EL (cell line): ENCODE results near the gene SCYGR7.
A peak's percentile ranks its signal among the peaks of the same experiment; 100 is the strongest.

Experiments
- DNase-seq: peaks from one replicate; pipeline ENCODE4 v3.0.0-alpha.2; 2016

Gene SCYGR7

DNA sequence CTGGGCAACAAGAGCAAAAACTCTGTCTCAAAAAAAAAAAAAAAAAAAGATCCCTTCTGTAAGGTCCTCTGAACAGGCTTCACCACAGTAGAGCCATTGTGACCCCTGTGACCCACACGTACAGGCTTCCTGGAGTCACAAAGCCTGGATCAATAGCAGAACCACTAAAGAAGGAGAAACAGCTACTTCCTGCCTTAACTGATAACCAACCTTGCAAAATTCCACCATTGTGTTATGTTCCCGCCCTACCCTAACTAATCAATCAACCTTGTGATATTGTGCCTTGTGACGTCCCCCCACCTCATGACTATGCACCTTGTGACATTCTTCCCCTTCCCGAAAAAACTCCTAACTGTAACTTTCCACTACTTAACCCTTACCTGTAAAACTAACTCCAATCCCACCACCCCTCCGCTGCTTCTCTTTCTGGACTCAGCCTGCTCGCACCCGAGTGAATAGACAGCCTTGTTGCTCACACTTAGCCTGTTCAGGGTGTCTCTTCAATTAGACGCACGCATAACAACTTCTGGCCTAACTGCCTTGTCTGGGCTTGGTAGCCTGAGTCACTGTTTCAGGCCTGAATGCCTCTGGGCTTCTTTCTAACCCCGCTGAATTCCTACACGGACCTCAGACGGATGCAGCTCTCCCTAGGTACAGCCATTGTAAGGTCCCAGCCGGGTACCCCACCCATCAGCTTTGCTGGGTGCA, 31.4 kb downstream of the SCYGR7 start:
- DNase-seq = no peak

GRCh38 chr2:227761740-227762476, 33.8 kb downstream of the SCYGR7 start:
- no peak for DNase-seq

GRCh38 chr2:227765788-227766372, 37.7 kb downstream of the SCYGR7 start:
- no peak for DNase-seq

GRCh38 chr2:227766373-227766883, 38.3 kb downstream of the SCYGR7 start:
- DNase-seq = peak; percentile 76

GRCh38 chr2:227767830-227768229, 39.7 kb downstream of the SCYGR7 start:
- DNase-seq = no peak

- no peak for DNase-seq
Observed at GRCh38 chr2:227772197-227772661, 44.1 kb downstream of the SCYGR7 start.

DNA sequence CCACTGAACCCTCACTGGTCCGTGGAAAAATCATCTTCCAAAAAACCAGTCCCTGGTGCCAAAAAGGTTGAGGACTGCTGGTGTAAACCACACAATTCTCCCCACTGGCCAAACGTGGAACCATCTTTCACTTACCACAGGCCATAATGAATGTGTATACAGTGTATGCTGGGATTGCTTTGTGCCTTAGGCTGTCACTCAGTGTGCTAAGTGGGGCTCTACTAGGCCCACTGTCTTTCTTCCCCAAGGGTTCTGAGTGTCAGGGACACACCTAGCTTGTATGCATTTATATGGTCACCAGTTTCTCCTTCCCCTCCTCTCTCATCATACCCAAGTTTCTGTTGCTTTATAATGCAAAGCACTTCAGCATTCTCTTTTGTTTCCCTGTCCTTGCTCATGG, 44.8 kb downstream of the SCYGR7 start:
- DNase-seq = no peak

DNA sequence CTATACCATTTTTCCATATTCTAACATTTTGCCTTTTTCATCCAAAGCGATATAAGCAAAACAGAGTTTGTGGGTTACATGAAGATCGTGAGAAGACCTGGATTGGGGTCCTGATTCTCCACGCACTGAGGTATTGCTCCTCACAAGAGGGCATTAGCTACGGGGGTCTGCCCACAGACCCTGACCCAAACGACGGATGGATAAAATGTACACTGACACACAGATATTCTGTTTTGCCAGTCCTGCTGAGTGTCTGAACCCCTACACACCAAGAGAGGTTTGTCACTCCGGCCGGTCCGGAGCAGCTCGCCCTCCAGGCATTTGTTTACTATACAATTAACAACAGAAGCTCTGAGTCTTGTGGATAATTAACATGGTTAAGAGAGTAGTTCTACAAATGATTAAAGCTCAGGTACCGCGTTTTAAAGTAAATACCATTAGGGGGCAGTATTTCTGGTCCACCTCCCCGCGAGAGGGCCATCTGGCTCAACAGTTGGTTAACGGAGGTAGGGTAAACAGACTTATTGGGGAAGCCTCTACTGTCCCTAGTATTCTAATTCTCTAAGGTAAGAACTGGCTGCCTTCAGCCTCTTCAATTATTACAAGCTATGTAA, 46.0 kb downstream of the SCYGR7 start:
- no peak for DNase-seq

DNA sequence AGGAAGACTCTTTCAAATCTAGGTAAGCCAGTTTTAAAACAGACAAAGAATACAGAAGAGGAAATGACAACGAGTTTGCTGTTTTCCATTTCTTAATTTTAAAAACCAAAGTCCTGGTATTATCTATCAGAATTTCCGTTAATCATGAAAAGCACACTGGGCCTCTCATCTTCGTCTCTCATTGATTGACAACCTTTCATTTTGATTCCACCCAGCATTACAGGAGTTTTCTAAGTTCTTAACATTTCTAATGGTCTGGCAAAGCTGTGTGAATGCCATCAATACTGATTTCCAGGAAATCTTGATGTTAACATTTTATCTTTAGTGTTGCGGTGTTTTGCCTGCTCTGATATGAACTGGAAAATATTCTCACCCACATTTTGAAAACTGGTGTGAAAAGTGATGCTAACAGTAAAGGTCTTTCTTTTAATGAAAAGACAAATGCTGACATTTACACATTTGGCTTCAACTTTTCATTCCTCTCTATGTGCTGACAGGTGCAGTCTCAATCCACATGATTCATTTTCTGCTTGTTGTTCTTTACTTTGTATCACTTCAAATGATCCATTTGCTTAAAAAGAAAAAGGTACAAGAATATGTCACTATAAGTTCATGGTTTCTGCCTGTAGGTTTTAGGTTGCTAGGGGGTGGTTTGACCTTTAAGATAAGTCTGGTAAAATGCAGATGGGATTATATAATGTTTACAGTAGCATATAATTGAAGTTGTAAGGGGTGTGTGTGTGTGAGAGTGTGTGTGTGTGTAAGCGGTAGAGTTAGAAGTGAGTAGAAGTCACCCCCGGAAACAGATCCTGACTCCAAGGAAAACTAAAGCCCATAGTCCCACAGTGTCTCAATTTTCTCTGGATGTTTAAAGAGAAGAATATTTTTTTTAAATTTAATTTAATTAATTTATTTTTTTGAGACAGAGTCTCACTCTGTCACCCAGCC, 47.0 kb downstream of the SCYGR7 start:
- no peak for DNase-seq
